ENCODE measurements around the gene NPTN. TPM values are rescaled to one million over a fixed set of nuclear protein-coding genes. Genes with fewer than 3 reads are reported as not detected.

The NPTN gene
- total and polyA plus RNA-seq, 9 of the 15 experiments (the other 6 are each of a cell fraction or from before 2014, with no cell fraction given): 9.6 to 48.5 (median 21.7) TPM

GRCh38 chr15:73558529-73558928 is 74.7 kb downstream of the NPTN start:
- Histone ChIP-seq H3K9me1 (ENCODE audit: control insufficient read depth, insufficient read depth, low read length) (no peaks in the 10 kb centered on the region), H3K4me2 (ENCODE audit: insufficient read depth, low read length) (no peak overlapping the region), H3K27ac (ENCODE audit: extremely low read depth, low read depth, low read length) (no peak overlapping the region), H3K9me3 (replicated peaks; ENCODE audit: control insufficient read depth, insufficient read depth, low read depth, low read length) (no peaks in the 10 kb centered on the region), H3K4me3 (no peak overlapping the region), H4K20me1 (replicated peaks; ENCODE audit: control insufficient read depth, insufficient read depth, low read length) (no peaks in the 10 kb centered on the region), H2AFZ (ENCODE audit: low read depth, low read length) (no peak overlapping the region), H3K4me1 (replicated peaks in 1 of 2; ENCODE audit: control insufficient read depth in 2 of 2, insufficient read depth in 2 of 2, low read length in 2 of 2) (no peaks in the 10 kb centered on the region; a peak in 1 of 5 replicates), H3K9ac (ENCODE audit: insufficient read depth in 1 of 2, low read depth in 2 of 2, low read length in 2 of 2) (no peak overlapping the region), H3K27me3 (ENCODE audit: control insufficient read depth in 2 of 2, insufficient read depth in 2 of 2, low read length in 2 of 2) (no peaks in the 10 kb centered on the region), H3K79me2 (ENCODE audit: control insufficient read depth, insufficient read depth, low read length) (no peaks in the 10 kb centered on the region), H3K36me3 (ENCODE audit: control insufficient read depth, insufficient read depth, low read length) (peaks cover 44% of the 10 kb centered on the region)
- intact Hi-C loops (cut with micrococcal nuclease) (no loop called here), in situ Hi-C loops (cut with MboI) (no loop called here)
- WGBS (ENCODE audit: insufficient coverage, low coverage, missing lambda C conversion rate): 76% methylated on average over 1 of the region's 1 CpG
- TF ChIP-seq CHD1 (IDR thresholded peaks at IDR 0.05; ENCODE audit: low read length): no peak
- no peak for TF ChIP-seq ATF2 (CRISPR knock-in tag; IDR thresholded peaks at IDR 0.05)
- TF ChIP-seq SMAD2 (IDR thresholded peaks at IDR 0.05; ENCODE audit: low read depth, low read length): no peak
- no peak for TF ChIP-seq RBM14 (IDR thresholded peaks at IDR 0.05; ENCODE audit: borderline replicate concordance, insufficient read depth, low read depth, low read length)
- TF ChIP-seq SRSF7 (optimal IDR thresholded peaks at IDR 0.05; ENCODE audit: low read depth, low read length): no peak
- TF ChIP-seq CBFB (CRISPR knock-in tag; IDR thresholded peaks at IDR 0.05): no peak
- TF ChIP-seq TRIM28 (IDR thresholded peaks at IDR 0.05): no peak
- TF ChIP-seq ZC3H11A (IDR thresholded peaks at IDR 0.05; ENCODE audit: low read depth, low read length): no peak
- no peak for TF ChIP-seq PCBP2 (IDR thresholded peaks at IDR 0.05; ENCODE audit: low read depth, low read length, poor library complexity, severe bottlenecking)
- no peak for TF ChIP-seq TBP (optimal IDR thresholded peaks at IDR 0.05; ENCODE audit: low read depth, low read length)
- TF ChIP-seq KLF10 (CRISPR knock-in tag; IDR thresholded peaks at IDR 0.05): no peak
- no peak for TF ChIP-seq MAX (CRISPR knock-in tag; IDR thresholded peaks at IDR 0.05)
- TF ChIP-seq MCM2 (IDR thresholded peaks at IDR 0.05; ENCODE audit: low read depth): no peak
- no peak for TF ChIP-seq CBFA2T2 (conservative IDR thresholded peaks at IDR 0.05)
- TF ChIP-seq ZHX1 (conservative IDR thresholded peaks at IDR 0.05; ENCODE audit: low read length): no peak
- no peak for TF ChIP-seq ZNF785 (CRISPR knock-in tag; IDR thresholded peaks at IDR 0.05)
- no peak for TF ChIP-seq CBX1 (IDR thresholded peaks at IDR 0.05; ENCODE audit: low read depth)
- no peak for TF ChIP-seq CAMTA2 (CRISPR knock-in tag; conservative IDR thresholded peaks at IDR 0.05)
- TF ChIP-seq NCOA1 (IDR thresholded peaks at IDR 0.05; ENCODE audit: low read depth): no peak
- DNase-seq (ENCODE audit: extremely low read depth in 1 of 4, low spot score in 3 of 4) (no peak), ATAC-seq (no peak), FAIRE-seq (no peak)
- POLR2A ChIA-PET: no interaction called here
- BruUV-seq (replicated peaks): no TSS peak
- CTCF ChIA-PET (ENCODE audit: low intra/inter-chr PET ratio): no interaction called here
